DMS79 (cell line): ENCODE measurements around the gene FZD2.
A peak's percentile ranks its signal among the peaks of the same experiment; 100 is the strongest.
"Not testable (repeated sequence)": the region's sequence is repeated elsewhere in the genome, so short reads cannot be mapped to it uniquely, and the experiment has no call there.

Experiments used
- DNase-seq: peaks from one replicate; lab custom pipeline; 2025; lab: John Stamatoyannopoulos, UW

The FZD2 gene

DNA sequence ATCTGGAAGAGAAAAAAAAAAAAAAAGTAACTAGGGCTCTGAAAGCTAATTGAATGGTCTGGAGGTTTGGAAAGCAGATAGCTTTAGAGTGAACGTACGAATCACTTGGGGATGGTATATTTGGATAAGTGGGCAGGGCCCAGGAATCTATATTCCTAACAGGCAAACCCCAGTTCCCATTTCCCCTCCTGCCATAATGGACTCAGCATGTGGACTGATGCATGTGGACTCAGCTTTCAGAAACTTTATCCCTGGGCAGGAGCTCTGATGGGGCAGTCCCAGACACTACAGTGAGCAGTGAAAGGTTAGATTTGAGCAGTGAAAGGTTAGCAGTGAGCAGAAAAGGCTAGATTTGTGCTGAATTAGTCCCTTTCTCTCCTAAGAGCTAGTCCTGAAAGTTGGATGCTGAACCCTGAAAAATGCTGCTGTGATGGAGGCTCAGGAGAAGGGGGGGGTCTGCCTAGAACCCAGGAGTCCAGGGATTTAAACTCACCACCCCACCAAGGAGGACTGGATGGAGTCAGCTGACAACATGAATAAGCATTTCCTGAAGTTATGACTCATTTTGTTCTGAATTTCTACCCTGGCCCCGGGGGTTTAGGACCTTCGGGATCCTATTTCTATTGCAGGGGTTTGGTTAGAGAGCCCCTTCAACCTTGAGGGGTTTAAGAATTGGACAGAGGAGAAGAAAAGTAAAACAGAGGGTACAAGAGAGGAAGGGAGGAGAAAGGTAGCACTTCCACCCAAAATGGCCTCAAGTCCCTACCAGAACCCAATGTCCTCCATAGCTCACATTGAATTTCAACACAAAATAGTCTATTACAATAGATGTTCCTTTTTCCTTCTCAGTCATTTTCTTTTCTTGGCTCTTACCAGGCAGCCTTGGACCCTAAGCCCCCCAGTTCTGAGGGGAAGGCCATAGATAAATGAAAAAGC, 10.3 kb upstream of the FZD2 start:
- DNase-seq = no peak

- no peak for DNase-seq
These were observed 9.5 kb upstream of the FZD2 start for GRCh38 chr17:44547625-44548267.

DNA sequence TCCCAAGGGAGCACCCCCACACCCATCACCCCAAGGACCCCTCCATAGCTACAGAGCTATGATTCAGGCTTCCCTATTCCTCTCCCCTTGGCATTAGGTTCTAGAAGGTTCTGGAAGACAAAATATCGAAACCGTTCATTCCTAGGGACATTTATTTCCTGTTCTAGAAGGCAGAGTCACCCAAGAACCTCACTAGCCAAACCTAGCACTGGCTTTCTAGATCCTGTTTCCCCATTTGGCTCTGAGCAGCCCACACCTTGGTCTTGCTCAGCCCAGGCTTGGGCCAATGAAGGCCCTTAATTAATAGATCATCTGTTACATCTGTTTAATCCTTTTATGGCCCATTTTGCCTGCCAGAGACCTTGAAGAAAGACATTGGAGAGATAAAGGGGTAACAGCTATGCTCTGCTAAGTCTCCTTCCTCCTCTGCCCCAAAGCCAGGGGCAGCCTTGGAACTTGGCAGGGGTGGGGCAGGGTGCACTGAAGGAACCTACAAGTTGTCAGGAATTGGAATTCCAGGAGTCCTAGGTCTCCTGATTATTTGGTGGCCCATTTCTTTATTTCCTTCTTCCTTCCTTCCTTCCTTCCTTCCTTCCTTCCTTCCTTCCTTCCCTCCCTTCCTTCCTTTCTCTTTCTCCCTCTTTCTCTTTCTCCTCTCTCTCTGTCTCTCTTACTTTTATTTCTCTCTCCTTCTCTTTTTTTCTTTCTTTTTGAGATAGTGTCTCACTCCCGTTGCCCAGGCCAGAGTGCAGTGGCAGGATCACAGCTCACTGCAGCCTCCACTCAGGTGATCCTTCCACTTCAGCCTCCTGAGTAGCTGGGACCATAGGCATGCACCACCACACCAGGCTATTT, 8.7 kb upstream of the FZD2 start:
- no peak for DNase-seq

DNA sequence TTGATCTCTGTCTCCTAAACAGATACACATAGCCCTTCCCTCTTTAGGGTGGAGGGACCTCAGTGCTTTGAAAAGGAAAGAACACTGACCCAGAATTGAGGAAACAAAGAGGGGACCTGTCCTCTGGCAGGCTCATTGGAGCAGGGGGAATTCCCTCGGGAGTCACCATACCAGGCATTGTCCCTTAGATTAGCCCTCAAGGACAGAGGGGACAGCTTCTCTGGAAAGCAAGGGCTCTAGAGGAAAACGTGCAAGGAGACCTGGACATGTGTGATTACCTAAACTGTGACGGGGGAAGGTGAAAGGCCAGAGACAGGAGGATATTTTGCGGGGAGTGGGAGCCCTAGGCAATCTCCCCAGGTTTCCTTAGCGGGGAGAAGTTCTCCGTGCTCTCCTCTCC, 7.6 kb upstream of the FZD2 start:
- no peak for DNase-seq

GRCh38 chr17:44552361-44552760, 4.9 kb upstream of the FZD2 start:
- no peak for DNase-seq

GRCh38 chr17:44555099-44555498, 2.2 kb upstream of the FZD2 start:
- DNase-seq = no peak

GRCh38 chr17:44556166-44556831, 985 bp upstream of the FZD2 start:
- no peak for DNase-seq

GRCh38 chr17:44557651-44558285, 484 bp downstream of the FZD2 start:
- DNase-seq = peak; percentile 25

GRCh38 chr17:44558334-44558709, 1.0 kb downstream of the FZD2 start:
- DNase-seq = no peak

DNA sequence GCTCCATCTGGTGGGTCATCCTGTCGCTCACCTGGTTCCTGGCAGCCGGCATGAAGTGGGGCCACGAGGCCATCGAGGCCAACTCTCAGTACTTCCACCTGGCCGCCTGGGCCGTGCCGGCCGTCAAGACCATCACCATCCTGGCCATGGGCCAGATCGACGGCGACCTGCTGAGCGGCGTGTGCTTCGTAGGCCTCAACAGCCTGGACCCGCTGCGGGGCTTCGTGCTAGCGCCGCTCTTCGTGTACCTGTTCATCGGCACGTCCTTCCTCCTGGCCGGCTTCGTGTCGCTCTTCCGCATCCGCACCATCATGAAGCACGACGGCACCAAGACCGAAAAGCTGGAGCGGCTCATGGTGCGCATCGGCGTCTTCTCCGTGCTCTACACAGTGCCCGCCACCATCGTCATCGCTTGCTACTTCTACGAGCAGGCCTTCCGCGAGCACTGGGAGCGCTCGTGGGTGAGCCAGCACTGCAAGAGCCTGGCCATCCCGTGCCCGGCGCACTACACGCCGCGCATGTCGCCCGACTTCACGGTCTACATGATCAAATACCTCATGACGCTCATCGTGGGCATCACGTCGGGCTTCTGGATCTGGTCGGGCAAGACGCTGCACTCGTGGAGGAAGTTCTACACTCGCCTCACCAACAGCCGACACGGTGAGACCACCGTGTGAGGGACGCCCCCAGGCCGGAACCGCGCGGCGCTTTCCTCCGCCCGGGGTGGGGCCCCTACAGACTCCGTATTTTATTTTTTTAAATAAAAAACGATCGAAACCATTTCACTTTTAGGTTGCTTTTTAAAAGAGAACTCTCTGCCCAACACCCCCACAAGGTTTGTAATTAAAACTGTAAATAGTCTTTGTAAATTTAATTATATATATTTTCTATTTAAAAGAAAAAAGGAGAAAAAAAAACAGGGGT, 1.7 kb downstream of the FZD2 start:
- DNase-seq = no peak

- no peak for DNase-seq
These were observed 2.6 kb downstream of the FZD2 start for GRCh38 chr17:44559634-44560554.

- no peak for DNase-seq
These were observed 3.9 kb downstream of the FZD2 start for GRCh38 chr17:44561237-44561623.

DNA sequence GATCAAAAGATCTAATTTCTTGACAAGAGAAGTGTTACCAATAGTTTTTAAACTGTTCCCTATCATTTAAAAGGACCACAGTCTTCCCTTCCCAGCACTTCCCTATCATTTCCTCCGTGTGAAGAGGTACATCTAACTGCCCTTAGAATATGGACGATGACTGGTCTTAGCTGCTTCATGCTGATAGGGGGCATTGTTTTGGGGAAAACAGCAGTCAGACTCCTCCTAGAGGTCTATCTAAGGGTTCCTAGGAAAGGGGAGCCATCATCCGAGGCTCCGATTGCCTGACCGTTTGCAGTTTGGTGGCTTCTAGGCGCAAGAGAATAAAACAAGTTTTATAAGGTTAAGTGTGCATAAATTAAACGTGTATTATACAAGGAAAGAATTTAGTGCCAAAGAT, 7.1 kb downstream of the FZD2 start:
- no peak for DNase-seq

DNA sequence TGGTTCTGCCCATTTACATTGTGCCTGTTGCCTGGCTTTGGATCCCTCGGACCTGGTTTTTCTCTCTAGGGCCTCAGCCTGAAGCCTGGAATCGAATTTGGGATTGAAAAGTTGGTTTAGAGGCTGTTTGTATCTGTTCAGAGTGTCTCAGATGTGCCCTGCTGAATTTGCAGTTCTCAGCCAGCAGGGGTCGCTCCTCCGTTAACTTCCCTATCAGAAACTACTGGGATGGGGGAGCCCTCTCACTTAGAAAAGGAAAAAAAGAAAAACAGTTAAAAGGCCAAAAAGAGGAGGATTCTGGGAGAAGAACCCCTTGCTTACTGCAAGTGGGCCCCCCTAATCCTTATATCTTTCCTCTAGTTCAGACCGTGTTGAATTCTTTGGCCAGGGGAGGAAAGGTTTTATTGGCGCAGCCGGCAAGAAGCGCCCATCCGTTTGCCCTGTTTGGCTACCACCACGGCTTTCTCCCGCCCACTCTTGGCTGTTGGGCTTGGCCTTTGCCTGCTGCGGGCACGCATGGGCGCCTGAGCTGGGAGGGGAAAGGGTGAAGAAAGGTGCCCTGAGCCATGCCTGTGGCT, 8.7 kb downstream of the FZD2 start:
- no peak for DNase-seq

DNA sequence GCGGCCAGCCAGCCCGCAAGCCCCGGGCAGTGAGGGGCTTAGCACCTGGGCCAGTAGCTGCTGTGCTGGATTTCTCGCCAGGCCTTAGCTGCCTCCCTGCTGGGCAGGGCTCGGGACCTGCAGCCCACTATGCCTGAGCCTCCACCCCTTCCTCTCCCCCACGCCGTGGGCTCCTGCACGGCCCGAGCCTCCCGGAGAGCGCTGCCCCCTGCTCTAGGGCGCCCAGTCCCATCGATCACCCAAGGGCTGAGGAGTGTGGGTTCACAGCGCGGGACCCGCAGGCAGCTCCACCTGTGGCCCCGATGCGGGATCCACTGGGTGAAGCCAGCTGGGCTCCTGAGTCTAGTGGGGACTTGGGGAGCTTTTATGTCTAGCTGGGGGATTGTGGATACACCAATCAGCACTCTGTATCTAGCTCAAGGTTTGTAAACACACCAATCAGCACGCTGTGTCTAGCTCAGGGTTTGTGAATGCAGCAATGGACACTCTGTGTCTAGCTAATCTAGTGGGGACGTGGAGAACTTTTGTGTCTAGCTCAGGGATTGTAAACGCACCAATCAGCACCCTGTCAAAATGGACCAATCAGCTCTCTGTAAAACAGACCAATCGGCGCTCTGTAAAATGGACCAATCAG, 11.1 kb downstream of the FZD2 start:
- DNase-seq = not testable (repeated sequence)

DNA sequence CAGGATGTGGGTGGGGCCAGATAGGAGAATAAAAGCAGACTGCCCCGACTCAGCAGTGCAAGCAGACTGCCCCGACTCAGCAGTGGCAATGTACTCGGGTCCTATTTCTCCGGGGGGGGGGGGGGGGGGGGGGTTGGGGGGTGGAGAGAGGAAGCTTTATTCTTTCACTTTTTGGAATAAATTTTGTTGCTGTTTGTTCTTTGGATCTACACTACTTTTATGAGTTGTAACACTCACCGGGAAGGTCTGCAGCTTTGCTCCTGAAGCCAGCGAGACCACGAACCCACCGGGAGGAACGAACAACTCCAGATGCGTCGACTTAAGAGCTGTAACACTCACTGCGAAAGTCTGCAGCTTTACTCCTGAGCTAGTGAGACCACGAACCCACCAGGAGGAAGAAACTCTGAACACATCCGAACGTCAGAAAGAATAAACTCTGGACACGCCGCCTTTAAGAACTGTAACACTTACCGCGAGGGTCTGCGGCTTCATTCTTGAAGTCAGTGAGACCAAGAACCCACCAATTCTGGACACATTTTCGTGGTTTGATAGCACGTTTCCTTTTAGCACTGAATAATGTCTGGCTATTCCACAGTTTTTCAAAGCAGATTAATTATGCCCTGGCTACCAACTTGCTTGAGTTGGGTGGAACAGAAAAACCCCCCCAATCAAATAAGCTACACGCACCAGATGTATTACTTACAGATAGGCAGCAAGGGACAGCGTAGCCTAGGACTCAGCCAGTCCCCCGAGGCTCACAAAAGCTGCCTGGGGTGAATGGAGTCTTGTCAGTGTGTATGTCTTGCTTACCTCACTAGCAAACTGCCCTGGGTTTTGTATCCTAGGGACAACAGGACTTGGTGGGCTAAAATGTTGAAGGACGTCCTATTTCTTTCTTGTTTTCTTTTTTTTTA, 11.9 kb downstream of the FZD2 start:
- no peak for DNase-seq

DNA sequence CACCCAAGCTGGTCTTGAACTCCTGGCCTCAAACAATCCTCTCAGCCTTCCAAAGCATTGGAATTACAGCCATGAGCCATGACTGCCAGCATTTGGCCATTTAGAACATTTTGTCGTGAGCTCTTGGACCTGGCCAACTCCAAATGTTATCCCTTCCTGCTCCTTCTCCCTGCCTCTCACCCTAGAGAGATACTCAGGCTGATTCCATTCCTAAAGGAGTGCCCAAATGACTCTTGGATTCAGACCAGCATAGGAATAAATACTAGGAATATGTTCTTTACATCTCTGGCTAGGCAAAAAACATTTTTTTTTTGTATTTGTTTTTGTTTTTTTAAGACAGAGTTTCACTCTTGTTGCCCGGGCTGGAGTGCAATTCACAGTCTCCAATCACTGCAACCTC, 15.5 kb downstream of the FZD2 start:
- no peak for DNase-seq
